SK-N-MC (cell line): ENCODE results near the gene PPAN.
A peak's percentile ranks its signal among the peaks of the same experiment; 100 is the strongest.

Experiments used
- DNase-seq: peaks from one replicate; pipeline ENCODE4 v3.0.0-alpha.2; 2011; ENCODE audit warnings: low read depth, low spot score
- H3K27ac ChIP-seq: fragments of 200-600 bp; sonication (generic); 2 replicates; pipeline ENCODE4 v1.5.1; 2016; ENCODE audit warnings: mixed run types
- H3K36me3 ChIP-seq: fragments of 200-600 bp; sonication (generic); 2 replicates; pipeline ENCODE4 v1.6.1; 2017; ENCODE audit warnings: antibody characterized with exemption, low read length, mixed read lengths; ENCODE audit not compliant: insufficient read depth
- H3K4me3 ChIP-seq: fragments of 200-600 bp; sonication (generic); 2 replicates; pipeline ENCODE4 v1.5.1; 2016
- H3K9ac ChIP-seq: fragments of 200-600 bp; sonication (generic); 2 replicates; pipeline ENCODE4 v1.8.0; 2017; ENCODE audit warnings: mixed run types, mixed read lengths; ENCODE audit not compliant: insufficient read length
- H3K9me3 ChIP-seq: fragments of 200-600 bp; sonication (generic); 2 replicates; pipeline ENCODE4 v1.6.1; 2017; ENCODE audit warnings: low read depth, mild to moderate bottlenecking, antibody characterized with exemption, low read length, moderate library complexity, mixed read lengths
- EZH2 ChIP-seq: fragments of 200-600 bp; sonication (generic); IDR thresholded peaks from one replicate; pipeline ENCODE4 v1.6.1; 2017; ENCODE audit warnings: antibody characterized with exemption
- FOXP2 ChIP-seq: optimal IDR thresholded peaks from 2 replicates; pipeline ENCODE3; 2011; ENCODE audit warnings: mild to moderate bottlenecking, moderate library complexity; ENCODE audit not compliant: insufficient read depth; ENCODE audit errors: extremely low read length, control extremely low read depth
- POLR2AphosphoS5 ChIP-seq: IDR thresholded peaks from 2 replicates; pipeline ENCODE4 v1.6.1; 2012; ENCODE audit warnings: mild to moderate bottlenecking, low read depth, low read length, borderline replicate concordance

PPAN gene

DNA sequence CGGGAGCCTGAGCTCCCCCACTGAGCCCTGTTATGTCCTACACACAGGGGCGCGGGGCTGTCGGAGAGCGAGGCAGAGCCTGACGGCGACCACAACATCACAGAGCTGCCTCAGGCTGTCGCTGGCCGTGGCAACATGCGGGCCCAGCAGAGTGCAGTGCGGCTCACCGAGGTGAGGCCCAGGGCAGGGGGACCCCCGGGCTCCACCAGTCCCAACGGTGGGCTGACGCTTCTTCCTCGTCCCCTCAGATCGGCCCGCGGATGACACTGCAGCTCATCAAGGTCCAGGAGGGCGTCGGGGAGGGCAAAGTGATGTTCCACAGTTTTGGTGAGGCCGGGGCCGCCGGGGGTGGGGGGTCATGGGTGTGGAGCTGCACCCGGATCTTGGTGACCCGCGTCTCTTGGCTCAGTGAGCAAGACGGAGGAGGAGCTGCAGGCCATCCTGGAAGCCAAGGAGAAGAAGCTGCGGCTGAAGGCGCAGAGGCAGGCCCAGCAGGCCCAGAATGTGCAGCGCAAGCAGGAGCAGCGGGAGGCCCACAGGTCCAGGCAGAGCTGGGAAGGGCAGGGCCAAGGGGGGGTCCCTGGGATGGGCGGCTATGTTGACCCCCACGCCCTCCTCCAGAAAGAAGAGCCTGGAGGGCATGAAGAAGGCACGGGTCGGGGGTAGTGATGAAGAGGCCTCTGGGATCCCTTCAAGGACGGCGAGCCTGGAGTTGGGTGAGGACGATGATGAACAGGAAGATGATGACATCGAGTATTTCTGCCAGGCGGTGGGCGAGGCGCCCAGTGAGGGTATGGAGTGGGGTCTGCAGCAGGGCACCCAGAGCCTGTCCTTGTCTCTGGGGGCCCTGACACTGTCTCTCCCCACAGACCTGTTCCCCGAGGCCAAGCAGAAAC, 4.2 kb downstream of the PPAN start:
- DNase-seq = no peak
- H3K9me3 ChIP-seq = no peaks in the 10 kb centered on the region
- H3K36me3 ChIP-seq = peaks cover 50% of the 10 kb centered on the region
- H3K27ac ChIP-seq = no peak overlapping the region
- TF ChIP-seq EZH2 = no peak
- TF ChIP-seq POLR2AphosphoS5 = no peak
- no peak for TF ChIP-seq FOXP2
- H3K4me3 ChIP-seq = no peak overlapping the region
- H3K9ac ChIP-seq = no peak overlapping the region

DNA sequence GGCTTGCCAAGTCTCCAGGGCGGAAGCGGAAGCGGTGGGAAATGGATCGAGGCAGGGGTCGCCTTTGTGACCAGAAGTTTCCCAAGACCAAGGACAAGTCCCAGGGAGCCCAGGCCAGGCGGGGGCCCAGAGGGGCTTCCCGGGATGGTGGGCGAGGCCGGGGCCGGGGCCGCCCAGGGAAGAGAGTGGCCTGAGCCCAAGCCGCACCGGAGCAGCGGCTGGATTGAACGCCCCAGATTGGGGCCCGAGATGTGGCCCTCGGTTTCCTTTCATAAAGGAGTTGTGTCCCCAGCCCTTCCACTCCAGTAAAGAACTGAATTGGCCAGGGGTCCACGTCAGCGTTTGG, 4.8 kb downstream of the PPAN start:
- TF ChIP-seq POLR2AphosphoS5 (no peak), FOXP2 (no peak), EZH2 (no peak)
- Histone ChIP-seq H3K9me3 (no peaks in the 10 kb centered on the region), H3K9ac (no peak overlapping the region), H3K4me3 (no peak overlapping the region), H3K27ac (0 out of 2 replicates have a peak overlapping the region, but pooled peaks have one; percentile 31), H3K36me3 (peaks cover 50% of the 10 kb centered on the region)
- no peak for DNase-seq

DNA sequence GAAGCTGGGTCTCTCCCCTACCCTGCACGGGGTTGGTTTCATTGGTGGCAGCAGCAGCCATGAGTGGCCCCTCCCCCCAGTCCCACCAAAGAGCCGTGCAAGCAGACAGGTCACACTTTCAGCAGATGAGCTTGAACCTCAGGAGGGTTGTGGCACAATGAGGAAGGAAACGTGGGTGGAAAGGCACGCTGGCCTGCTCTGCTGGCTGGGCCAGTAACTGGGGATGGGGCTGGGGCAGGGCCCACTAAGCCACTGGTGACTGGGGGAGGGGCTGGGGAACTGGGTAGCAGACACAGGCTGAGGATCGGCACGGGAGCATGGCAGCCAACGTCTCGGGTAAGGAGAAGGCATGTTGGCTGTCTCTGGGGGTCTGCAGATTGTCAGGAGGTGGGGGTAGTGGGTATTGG, 5.2 kb downstream of the PPAN start, which contains the start of gene P2RY11:
TSS of gene P2RY11 (plus strand) at position 289 of the 407 bp plus-strand sequence. CDS start at position 318, 29 bp downstream.
- Histone ChIP-seq H3K9me3 (no peaks in the 10 kb centered on the region), H3K27ac (peak within 1 kb of the TSS; percentile 31; the same call in 1 of the 2 replicates), H3K4me3 (no peak within 1 kb of the TSS), H3K36me3 (peaks cover 53% of the 10 kb centered on the region), H3K9ac (no peak within 1 kb of the TSS)
- no peak for TF ChIP-seq FOXP2
- peak; percentile 75 for TF ChIP-seq POLR2AphosphoS5
- TF ChIP-seq EZH2 = no peak
- no peak for DNase-seq

DNA sequence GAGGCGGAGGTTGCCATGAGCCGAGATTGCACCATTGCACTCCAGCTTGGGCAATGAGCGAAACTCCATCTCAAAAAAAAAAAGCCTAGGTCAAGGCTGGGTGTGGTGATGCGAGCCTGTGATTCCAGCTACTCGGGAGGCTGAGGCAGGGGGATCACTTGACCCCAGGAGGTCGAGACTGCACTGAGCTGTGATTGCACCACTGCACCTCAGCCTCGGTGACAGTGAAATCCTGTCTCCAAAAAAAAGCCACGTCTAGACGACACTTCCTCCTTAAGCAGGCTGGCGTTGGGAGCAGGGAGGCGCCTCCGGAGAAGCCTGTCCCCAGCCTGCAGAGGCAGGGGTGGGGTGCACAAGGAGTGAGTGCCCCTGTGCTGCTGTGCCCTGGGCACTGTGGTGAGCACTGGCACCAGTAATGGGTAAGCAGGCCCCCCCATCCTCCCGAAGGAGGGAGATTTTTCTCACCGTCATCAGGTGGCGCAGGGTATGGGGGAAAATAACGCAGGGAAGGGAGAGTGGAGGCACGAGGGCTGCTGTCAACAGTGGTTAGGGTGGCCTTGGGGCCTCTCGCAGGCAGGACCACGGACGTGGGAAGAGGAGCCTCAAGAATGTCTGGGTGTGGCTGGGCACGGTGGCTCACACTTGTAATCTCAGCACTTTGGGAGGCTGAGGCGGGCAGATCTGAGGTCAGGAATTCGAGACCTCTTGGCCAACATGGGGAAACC, 6.0 kb downstream of the PPAN start:
- DNase-seq = no peak
- TF ChIP-seq POLR2AphosphoS5 (peak; percentile 64), EZH2 (no peak), FOXP2 (no peak)
- Histone ChIP-seq H3K9me3 (no peaks in the 10 kb centered on the region), H3K27ac (peak overlapping the region; percentile 21; the same call in 1 of the 2 replicates), H3K4me3 (no peak overlapping the region), H3K36me3 (peaks cover 55% of the 10 kb centered on the region), H3K9ac (no peak overlapping the region)

DNA sequence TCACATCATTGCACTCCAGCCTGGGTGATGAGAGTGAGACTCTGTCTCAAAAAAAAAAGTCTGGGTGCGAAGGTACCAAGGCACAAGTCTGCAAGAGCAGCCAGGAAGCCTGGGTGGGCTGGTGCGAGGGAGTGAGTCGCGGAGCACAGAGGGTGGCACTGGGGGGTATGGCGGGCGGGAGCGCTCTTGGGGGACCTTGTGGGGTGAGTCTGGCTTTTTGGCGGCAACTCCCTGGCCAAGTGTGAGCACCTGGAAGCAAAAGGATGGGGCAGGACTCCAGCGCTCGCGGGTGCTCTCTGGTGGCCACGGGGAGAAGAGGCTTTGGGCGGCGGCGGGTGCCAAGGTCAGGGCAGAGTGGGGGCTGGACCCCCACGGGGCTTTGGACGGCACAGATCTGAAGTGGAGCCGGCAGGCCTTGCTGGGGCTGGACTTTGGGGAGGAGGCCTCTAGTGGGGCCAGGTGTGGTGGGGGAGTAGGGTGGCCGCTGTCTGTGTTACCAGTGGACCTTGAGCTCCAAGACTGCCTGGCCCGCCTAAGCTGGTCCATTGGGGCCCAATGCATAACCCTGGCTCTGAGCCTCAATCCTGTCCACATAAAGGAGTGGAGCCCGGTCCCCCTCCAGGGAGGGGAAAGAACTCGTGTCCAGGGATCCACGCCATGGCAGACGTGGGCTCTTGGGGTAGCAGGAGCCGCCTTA, 6.9 kb downstream of the PPAN start:
- no peak overlapping the region for H3K4me3 ChIP-seq
- H3K9ac ChIP-seq = no peak overlapping the region
- peaks cover 53% of the 10 kb centered on the region for H3K36me3 ChIP-seq
- TF ChIP-seq POLR2AphosphoS5 (peak; percentile 57), EZH2 (no peak)
- no peaks in the 10 kb centered on the region for H3K9me3 ChIP-seq
- DNase-seq = no peak
- peak overlapping the region; percentile 64 for H3K27ac ChIP-seq

DNA sequence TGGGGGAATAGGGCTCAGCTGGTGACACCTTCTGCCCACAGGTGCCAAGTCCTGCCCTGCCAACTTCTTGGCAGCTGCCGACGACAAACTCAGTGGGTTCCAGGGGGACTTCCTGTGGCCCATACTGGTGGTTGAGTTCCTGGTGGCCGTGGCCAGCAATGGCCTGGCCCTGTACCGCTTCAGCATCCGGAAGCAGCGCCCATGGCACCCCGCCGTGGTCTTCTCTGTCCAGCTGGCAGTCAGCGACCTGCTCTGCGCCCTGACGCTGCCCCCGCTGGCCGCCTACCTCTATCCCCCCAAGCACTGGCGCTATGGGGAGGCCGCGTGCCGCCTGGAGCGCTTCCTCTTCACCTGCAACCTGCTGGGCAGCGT, 7.4 kb downstream of the PPAN start:
- no peak overlapping the region; the same call in 1 of the 2 replicates for H3K27ac ChIP-seq
- TF ChIP-seq FOXP2 = no peak
- no peak for TF ChIP-seq EZH2
- no peak for TF ChIP-seq POLR2AphosphoS5
- DNase-seq = no peak
- H3K9ac ChIP-seq = no peak overlapping the region
- no peaks in the 10 kb centered on the region for H3K9me3 ChIP-seq
- no peak overlapping the region for H3K4me3 ChIP-seq
- peaks cover 52% of the 10 kb centered on the region for H3K36me3 ChIP-seq

DNA sequence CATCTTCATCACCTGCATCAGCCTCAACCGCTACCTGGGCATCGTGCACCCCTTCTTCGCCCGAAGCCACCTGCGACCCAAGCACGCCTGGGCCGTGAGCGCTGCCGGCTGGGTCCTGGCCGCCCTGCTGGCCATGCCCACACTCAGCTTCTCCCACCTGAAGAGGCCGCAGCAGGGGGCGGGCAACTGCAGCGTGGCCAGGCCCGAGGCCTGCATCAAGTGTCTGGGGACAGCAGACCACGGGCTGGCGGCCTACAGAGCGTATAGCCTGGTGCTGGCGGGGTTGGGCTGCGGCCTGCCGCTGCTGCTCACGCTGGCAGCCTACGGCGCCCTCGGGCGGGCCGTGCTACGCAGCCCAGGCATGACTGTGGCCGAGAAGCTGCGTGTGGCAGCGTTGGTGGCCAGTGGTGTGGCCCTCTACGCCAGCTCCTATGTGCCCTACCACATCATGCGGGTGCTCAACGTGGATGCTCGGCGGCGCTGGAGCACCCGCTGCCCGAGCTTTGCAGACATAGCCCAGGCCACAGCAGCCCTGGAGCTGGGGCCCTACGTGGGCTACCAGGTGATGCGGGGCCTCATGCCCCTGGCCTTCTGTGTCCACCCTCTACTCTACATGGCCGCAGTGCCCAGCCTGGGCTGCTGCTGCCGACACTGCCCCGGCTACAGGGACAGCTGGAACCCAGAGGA, 7.9 kb downstream of the PPAN start:
- TF ChIP-seq EZH2 (no peak), FOXP2 (no peak), POLR2AphosphoS5 (no peak)
- no peak for DNase-seq
- Histone ChIP-seq H3K36me3 (peaks cover 46% of the 10 kb centered on the region), H3K27ac (no peak overlapping the region), H3K9ac (no peak overlapping the region), H3K9me3 (no peaks in the 10 kb centered on the region), H3K4me3 (no peak overlapping the region)
